GM19452 (cell line): Measurements from ENCODE around the gene PSMA7.
A peak's percentile ranks its signal among the peaks of the same experiment; 100 is the strongest.

ENCODE experiments used
- ATAC-seq: cut with Tn5 transposase; IDR thresholded peaks from one replicate; pipeline ENCODE4 v1.9.1; 2021; ENCODE audit not compliant: unreplicated experiment

Gene PSMA7

DNA sequence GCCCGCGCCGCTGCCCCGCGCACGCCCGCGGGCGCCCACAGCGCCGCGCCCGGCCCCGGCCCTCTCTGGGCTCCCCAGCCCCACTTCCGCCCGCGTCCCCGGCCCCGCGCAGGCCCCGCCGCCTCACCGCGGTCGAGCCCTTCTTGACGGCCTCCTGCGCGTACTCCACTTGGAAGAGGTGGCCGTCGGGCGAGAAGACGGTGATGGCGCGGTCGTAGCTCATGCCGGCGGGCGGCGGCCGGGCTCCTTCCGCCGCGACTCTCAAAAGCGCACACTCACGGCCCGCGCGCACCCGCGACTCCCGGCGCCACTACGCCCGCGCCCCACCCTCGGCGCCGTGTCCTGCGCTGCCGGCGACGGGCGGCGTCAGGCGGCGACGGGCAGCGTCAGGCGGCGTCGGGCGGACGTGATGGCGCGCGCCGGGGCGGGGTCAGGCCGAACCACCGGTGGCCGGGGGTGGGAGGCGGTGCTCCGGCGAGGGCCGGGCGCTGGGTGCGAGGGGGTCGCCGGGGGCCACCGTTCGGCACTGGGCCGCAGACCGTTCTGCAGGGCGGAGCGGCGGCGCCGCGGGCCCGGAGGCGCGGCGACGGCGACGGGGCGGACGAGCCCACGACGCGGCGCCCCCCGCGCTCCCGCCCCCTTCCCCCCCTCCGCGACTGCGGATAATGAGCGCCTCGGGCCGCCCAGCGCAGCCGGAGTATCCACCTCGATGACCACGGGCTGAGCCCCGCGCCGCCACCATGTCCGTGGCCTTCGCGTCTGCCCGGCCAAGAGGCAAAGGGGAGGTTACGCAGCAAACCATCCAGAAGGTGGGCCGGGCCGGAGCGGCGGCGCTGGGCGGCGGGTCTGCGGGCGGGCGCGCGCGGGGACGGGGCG is at the start of gene PSMA7, which contains the start of gene SS18L1:
TSS of gene PSMA7 (minus strand) at position 314 of the 876 bp plus-strand sequence. CDS start at position 223, 91 bp downstream.
TSS of gene SS18L1 (plus strand) at position 689 of the 876 bp plus-strand sequence. CDS start at position 741, 52 bp downstream.
- ATAC-seq = peak; percentile 85

GRCh38 chr20:62192635-62193034 is 49.4 kb upstream of the PSMA7 start:
- ATAC-seq = no peak

DNA sequence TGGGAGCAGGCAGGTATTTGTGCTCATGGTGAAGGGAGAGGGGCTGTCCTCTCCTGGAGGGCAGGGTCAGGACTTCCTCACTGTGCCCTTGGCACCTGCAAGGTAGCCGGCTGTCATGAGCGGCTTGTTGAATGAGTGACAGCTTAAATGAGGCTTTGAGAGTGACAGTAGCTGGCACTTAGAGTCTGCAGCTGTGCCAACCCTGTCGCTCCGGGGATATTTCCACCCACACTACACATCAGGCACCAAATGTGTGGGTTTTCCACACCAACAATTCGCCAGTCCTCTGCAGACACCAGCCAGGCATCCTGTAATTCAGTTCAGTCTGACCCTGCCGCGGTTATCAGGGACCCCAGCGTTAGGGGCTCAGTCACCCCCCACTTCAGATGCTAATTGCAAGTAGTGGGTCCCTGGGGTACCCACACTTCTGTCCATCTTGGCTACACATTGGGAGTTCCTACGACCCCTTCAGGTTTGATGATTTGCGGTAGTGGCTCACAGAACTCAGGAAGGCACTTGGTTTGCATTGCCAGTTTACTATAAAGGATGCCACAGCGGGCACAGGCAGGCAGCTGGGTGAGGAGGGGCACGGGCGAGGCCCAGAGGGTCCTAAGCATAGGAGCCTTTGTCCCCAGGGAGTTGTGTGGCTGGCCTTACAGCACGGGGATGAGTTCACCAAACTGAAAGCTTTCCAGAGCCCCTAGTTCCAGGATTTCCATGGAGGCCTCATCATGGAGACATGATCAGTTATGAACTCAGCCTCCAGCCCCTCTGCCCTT is 48.8 kb upstream of the PSMA7 start:
- no peak for ATAC-seq

DNA sequence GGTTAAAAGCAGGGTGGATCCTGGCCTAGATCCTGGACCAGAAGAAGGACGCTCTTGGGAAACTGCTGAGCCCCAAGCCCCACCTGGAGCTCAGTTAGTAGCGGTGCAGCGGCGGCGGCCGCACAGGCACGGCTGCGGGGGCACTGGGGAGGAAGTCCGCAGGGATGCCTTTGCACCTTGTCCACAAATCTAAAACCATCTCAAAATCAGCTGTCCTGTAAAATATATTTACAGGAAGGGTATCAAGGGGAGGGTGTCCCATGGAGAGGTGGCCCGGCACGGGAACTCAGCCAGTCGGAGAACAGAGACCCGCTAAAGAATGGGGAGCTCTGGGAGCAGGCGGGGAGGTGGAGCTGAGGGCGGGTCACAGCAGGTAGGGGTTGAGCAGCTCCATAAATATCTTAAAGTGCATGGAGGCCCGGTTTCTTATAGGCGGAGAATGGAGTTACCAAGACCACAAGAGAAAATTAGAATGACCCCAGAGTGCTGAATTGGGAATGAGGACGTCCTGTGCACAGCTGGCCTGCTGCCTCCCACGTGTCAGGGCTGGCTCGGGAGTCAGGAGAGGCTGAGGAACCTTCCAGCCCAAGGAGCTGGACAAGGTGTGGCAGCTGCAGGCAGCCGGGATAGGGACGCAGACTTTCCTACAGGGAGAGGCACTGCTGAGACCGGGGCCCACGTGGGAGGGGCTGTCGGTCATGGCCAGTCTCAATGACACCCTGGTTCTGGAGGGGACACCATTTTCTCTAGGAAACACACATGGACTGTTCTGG is 47.6 kb upstream of the PSMA7 start:
- ATAC-seq = no peak

- no peak for ATAC-seq
Measured at GRCh38 chr20:62186887-62187866, 44.0 kb upstream of the PSMA7 start.

DNA sequence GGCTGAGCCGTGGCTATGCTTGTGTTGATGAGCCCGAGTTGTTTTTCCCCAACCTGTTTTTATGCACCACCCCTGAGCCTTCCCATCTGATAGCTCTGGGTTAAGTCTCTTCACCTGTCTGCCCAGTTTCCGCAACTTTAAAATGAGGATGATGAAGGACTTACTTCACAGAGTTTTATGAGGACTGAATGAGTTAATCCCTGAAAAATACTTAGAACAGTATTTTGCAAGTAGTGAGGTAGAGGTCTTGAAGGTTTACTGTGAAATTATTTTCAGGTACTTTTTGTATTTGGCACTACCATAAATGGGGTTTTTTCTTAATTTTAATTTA is 42.9 kb upstream of the PSMA7 start:
- ATAC-seq = no peak

GRCh38 chr20:62183426-62184142 is 40.4 kb upstream of the PSMA7 start:
- no peak for ATAC-seq

DNA sequence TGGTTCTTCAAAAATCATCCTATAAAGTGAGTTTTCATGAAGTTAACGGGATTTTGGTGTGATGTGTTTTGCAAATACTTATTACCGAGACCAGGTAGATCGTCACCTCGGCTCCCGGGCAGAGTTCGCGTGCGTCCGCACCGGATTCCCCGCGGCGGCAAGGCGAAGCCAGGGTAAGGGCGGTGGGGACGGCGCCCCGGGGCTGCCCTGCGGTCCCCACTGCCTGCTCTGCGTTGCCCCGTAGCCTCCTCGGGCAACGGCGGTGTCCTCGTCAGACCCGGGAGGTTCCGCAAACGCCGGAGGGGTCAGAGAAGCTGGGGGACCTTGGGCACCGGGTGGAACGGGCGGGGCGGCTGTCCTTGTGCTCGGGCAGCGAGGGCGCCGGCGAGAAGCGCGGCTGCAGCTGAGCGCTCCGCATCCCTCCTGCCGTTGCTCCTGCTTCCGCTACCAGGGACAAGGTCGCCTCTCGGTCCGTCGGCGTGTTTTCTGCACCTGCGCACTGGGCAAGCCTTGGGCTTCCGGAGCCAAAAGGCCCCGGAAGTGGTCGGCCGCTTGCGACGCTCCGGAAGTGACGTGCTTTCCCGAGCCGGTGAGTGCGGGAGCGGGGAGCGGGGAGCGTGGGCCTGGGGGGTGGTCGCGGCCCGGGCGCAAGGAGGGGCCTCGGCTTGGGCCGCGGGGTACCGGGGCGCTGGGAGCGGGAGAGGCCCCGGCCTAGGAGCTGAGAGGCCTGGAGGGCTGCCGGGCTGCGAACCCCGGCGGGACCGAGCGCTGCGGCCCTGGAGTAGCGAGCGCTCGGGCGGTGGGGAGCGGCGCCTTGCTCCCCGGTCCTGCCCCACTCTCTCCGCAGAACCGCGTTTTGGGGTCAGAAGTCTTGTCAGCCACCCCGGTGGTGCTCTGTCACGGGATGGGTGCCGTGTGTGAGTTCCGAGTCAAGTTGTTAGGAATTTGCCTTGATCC is 39.6 kb upstream of the PSMA7 start, which contains the start of gene MTG2:
TSS of gene MTG2 (plus strand) at position 560 of the 957 bp plus-strand sequence. CDS start 10,393 bp downstream, outside the sequence.
- ATAC-seq = peak; percentile 95

GRCh38 chr20:62181808-62182207 is 38.6 kb upstream of the PSMA7 start:
- ATAC-seq = no peak

GRCh38 chr20:62179162-62179504 is 35.9 kb upstream of the PSMA7 start:
- ATAC-seq = no peak

DNA sequence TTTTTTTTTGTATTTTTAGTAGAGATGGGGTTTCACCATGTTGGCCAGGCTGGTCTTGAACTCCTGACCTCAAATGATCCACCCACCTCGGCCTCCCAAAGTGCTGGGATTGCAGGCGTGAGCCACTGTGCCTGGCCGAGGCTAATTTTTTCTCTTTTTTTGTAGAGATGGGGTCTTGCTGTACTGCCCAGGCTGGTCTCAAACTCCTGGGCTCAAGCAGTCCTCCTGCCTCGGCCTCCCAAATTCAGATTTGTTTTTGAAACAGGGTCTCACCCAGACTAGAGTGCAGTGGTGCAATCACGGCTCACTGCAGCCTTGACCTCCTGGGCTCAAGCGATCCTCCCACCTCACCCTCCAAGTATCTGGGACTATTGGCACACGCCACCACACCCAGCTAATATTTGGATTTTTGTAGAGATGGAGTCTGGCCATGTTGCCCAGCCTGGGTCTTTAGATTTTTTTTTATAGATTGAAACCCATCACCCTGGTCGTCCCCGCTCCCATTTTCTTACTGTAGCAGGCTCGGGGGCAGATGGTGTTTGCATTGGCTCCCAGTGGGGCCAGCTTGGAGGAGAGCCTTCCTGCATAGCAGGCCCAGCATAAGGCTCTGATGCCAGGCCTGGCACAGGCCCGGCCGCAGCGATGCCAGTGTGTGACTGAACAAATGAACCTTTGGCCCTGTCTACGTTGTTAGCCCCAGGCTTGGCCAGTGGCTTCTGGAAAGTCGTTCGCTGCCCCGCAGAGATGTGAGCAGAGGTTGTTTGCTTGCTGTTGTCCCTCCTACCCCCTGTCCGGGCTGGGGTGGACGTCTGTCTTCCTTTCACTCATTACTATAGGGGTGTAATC is 35.3 kb upstream of the PSMA7 start:
- no peak for ATAC-seq

DNA sequence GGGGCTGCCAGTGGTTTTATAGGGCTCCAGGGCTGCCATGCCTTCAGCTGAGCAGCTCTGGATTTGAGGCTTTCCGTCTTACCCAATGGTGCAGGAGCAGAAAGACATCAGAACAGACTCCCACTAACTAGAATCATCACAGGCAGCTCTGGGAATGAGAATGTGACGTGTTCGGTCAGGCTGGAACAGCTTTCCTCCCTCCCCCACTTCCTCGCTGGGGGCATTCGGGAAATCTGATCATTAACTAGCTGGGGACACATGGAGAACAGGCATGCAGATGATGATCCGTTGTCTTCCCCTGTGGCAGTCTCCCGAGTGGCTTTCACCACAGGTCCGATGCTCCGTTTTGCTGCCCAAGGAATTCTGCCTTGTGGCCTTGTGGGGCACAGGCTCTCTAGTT is 34.1 kb upstream of the PSMA7 start:
- ATAC-seq = no peak

- ATAC-seq = no peak
Measured at GRCh38 chr20:62176866-62177265, 33.7 kb upstream of the PSMA7 start.

DNA sequence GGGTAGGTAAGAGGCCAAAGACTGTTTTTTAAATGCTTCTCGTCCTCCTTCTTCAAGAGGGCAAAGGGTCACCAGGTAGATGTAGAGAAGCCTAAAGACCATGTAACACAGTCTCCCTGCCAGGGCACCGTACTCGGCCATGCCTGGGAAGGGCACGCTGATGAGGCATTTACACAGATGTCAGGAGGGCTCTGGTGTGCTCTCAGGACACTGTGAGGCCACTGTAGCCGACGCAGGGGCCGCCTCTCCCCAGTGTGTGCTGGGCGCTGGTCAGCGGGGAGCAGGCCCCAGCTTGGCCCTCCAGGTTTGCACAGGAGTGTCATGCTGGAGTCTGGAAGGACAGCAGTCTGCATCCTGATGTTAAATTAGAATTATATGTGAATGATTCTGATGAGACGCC is 32.5 kb upstream of the PSMA7 start:
- ATAC-seq = no peak

GRCh38 chr20:62174870-62175624 is 31.9 kb upstream of the PSMA7 start:
- no peak for ATAC-seq

GRCh38 chr20:62174021-62174804 is 31.0 kb upstream of the PSMA7 start:
- ATAC-seq = no peak
